PC-9 (cell line): ENCODE measurements around the gene SYNM.

Source experiments
- EZH2 ChIP-seq: fragments of 200-600 bp; sonication (generic); IDR thresholded peaks from 2 replicates; pipeline ENCODE4 v1.8.0; 2017; ENCODE audit warnings: antibody characterized with exemption, low read depth
- TF ChIP-seq, protein P1 (sequence below): fragments of 200-600 bp; sonication (generic); conservative IDR thresholded peaks from 2 replicates; pipeline ENCODE4 v1.6.1; 2017; ENCODE audit warnings: mixed run types, antibody characterized with exemption, mild to moderate bottlenecking, moderate library complexity

DNA sequence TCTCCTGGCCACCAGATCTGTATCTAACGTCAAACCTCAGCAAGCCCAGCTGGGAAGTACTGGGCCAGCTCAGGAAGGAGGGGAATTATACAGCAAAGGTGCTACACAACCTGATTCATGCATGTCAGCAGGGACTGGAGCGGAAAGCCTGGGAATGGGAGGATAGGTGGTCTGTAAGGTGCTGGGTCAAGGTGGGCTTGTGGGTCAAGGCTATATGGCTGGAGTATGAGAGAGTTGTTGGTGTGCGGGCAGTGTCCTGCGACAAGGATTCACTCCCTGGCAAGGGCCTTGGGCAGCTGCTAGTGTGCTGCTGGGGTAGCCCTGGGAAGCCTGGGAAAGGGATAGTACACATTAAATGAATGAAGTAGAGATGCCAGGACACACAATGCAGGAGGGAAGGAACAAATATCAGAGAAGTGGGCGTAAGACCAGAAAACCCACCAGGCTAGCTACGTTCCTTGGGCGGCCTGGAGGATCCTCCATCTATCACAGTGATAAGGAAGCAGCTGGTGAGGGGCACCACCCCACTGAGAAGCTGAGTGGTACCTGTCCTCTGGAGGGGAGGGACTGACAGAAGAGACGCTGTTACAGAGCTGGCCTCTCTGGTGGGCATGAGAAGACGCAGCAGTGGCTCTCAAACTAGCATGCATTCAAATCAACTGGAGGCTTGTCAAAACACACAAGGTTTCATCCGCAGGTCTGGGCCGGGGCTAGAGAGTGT lies 8.5 kb upstream of the SYNM start:
- TF ChIP-seq, protein P1, sequence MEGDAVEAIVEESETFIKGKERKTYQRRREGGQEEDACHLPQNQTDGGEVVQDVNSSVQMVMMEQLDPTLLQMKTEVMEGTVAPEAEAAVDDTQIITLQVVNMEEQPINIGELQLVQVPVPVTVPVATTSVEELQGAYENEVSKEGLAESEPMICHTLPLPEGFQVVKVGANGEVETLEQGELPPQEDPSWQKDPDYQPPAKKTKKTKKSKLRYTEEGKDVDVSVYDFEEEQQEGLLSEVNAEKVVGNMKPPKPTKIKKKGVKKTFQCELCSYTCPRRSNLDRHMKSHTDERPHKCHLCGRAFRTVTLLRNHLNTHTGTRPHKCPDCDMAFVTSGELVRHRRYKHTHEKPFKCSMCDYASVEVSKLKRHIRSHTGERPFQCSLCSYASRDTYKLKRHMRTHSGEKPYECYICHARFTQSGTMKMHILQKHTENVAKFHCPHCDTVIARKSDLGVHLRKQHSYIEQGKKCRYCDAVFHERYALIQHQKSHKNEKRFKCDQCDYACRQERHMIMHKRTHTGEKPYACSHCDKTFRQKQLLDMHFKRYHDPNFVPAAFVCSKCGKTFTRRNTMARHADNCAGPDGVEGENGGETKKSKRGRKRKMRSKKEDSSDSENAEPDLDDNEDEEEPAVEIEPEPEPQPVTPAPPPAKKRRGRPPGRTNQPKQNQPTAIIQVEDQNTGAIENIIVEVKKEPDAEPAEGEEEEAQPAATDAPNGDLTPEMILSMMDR = no peak
- TF ChIP-seq EZH2 = no peak
